ENCODE data around the gene MEIKIN.
"Not testable (repeated sequence)": the region's sequence is repeated elsewhere in the genome, so short reads cannot be mapped to it uniquely, and the experiment has no call there.

MEIKIN gene

DNA sequence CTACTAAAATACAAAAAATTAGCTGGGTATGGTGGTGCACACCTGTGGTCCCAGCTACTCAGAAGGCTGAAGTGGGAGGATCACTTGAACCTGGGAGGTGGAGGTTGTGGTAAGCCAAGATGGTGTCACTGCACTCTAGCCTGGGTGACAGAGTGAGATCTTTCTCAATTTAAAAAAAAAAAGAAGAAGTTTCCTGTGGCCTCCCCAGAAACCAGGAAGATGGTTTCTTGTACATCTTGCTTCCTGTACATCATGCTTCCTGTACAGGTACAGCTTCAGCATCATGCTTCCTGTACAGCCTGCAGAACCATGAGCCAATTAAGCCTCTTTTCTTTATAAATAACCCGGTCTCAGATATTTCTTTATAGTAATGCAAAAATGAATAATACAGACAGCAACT, 43.2 kb downstream of the MEIKIN start:
- not testable (repeated sequence) for H3K27me3 Mint-ChIP-seq (ENCODE audit: low read depth)
- Mint-ChIP-seq H3K9me3 (peaks cover 67% of the 10 kb centered on the region), H3K4me3 (peak overlapping the region; percentile 18), H3K4me1 (ENCODE audit: low read depth) (peaks cover 15% of the 10 kb centered on the region), H3K36me3 (ENCODE audit: low read depth) (peaks cover 40% of the 10 kb centered on the region), H3K27ac (peak overlapping the region; percentile 63)

DNA sequence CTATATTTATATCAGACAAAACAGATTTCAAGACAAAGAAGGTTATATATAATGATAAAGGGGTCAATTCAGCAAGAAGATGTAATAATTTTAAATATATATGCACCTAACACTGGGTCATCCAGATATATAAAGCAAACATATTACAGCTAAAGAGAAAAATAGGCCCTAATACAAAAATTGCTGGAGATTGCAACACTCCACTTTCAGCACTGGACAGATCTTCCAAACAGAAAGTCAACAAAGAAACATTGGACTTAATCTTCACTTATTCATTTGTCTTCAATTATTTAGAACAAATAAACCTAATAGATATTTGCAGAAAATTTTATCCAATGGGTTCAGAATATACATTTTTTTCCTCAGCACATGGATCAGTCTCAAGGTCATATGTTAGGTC, 45.8 kb downstream of the MEIKIN start:
- H3K36me3 Mint-ChIP-seq (ENCODE audit: low read depth): peaks cover 28% of the 10 kb centered on the region
- H3K27me3 Mint-ChIP-seq (ENCODE audit: low read depth): peaks cover 10% of the 10 kb centered on the region
- H3K27ac Mint-ChIP-seq: no peak overlapping the region
- H3K4me1 Mint-ChIP-seq (ENCODE audit: low read depth): peaks cover 12% of the 10 kb centered on the region
- no peak overlapping the region for H3K4me3 Mint-ChIP-seq
- H3K9me3 Mint-ChIP-seq: peaks cover 60% of the 10 kb centered on the region

DNA sequence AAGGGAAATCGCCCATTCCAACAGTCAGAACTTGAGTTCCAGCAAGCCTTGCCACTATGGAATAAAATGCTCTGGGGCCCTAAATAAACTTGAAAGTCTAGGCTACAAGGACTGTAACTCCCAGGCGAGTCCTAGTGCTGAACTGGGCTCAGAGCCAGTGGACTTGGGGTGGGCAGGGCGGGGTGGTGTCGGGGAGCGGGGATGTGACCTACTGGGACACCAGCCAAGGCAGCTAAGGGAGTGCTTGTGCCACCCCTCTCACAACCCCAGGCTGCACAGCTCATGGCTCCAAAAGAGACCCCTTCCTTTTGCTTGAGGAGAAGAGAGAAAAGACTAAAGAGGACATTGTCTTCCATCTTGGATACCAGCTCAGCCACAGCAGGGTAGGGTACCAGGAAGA, 61.5 kb downstream of the MEIKIN start:
- Mint-ChIP-seq H3K36me3 (ENCODE audit: low read depth) (peaks cover 1% of the 10 kb centered on the region), H3K9me3 (peaks cover 12% of the 10 kb centered on the region), H3K27ac (no peak overlapping the region), H3K4me3 (no peak overlapping the region), H3K4me1 (ENCODE audit: low read depth) (no peaks in the 10 kb centered on the region), H3K27me3 (ENCODE audit: low read depth) (peaks cover 19% of the 10 kb centered on the region)

DNA sequence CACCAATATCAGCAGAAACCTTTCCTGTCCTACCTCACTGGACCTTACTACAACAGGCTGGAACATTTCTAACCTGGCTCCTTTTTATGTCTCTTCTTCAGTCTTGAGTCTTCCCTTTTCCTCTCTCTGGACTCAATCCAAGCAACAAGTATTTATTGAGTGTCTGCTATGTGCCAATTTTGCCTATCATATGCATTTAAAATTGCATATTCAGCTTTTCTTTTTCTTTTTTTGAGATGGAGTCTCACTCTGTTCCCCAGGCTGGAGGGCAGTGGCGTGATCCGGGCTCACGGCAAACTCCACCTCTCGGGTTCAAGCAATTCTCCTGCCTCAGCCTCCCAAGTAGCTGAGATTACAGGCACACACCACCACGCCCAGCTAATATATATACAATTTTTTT, 65.8 kb downstream of the MEIKIN start:
- no peak overlapping the region for H3K27ac Mint-ChIP-seq
- H3K4me1 Mint-ChIP-seq (ENCODE audit: low read depth): no peaks in the 10 kb centered on the region
- H3K27me3 Mint-ChIP-seq (ENCODE audit: low read depth): peaks cover 7% of the 10 kb centered on the region
- H3K36me3 Mint-ChIP-seq (ENCODE audit: low read depth): no peaks in the 10 kb centered on the region
- H3K9me3 Mint-ChIP-seq: no peaks in the 10 kb centered on the region
- H3K4me3 Mint-ChIP-seq: no peak overlapping the region

DNA sequence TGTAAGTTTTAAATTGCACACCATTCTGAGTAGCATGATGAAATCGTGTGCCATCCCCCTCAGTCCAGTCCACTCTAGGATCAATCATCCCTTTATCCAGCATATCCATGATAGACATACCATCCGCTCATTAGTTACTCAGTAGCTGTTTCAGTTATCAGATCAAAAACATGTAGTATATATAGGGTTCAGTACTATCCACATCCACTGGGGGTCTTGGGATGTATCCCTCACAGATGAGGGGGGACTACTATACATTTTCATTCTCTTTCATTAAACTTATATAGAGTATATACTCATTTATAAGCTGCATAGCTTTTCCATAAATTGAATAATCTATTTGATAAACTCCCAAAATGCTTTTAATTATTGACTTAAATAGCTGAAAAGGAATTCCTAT, 67.6 kb downstream of the MEIKIN start:
- H3K4me1 Mint-ChIP-seq (ENCODE audit: low read depth): no peaks in the 10 kb centered on the region

DNA sequence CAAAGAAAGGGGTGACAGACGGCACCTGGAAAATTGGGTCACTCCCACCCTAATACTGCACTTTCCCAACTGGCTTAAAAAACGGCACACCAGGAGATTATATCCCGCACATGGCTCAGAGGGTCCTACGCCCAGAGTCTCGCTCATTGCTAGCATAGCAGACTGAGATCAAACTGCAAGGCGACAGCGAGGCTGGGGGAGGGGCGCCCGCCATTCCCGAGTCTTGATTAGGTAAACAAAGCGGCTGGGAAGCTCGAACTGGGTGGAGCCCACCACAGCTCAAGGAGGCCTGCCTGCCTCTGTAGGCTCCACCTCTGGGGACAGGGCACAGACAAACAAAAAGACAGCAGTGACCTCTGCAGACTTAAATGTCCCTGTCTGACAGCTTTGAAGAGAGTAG, 74.2 kb downstream of the MEIKIN start:
- H3K27me3 Mint-ChIP-seq (ENCODE audit: low read depth); H3K4me1 Mint-ChIP-seq (ENCODE audit: low read depth); H3K27ac Mint-ChIP-seq; H3K4me3 Mint-ChIP-seq; H3K36me3 Mint-ChIP-seq (ENCODE audit: low read depth): not testable (repeated sequence)
- peaks cover 28% of the 10 kb centered on the region for H3K9me3 Mint-ChIP-seq

More for the DNA sequence above, 67.6 kb downstream of the MEIKIN start:
- Mint-ChIP-seq H3K27me3 (ENCODE audit: low read depth) (peaks cover 12% of the 10 kb centered on the region), H3K36me3 (ENCODE audit: low read depth) (no peaks in the 10 kb centered on the region), H3K9me3 (peaks cover 5% of the 10 kb centered on the region), H3K4me3 (no peak overlapping the region), H3K27ac (no peak overlapping the region)

DNA sequence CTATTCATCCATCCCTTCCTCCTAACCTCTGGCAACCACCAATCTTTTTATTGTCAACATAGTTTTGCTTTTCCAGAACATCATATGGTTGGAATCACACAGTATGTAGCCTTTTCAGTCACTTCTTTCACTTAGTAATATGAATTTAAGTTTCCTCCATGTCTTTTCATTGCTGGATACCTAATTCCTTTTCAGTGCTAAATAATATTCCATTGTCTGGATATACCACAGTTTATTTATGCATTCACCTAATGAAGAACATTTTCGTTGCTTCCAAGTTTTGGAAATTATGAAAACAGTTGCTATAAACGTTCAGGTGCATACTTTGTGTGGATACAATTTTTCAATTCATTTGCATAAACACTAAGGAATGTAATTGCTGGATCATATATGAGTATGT, 77.9 kb downstream of the MEIKIN start:
- H3K36me3 Mint-ChIP-seq (ENCODE audit: low read depth): peaks cover 6% of the 10 kb centered on the region
- peaks cover 52% of the 10 kb centered on the region for H3K9me3 Mint-ChIP-seq
- H3K27ac Mint-ChIP-seq: no peak overlapping the region
- H3K4me1 Mint-ChIP-seq (ENCODE audit: low read depth): no peaks in the 10 kb centered on the region
- H3K27me3 Mint-ChIP-seq (ENCODE audit: low read depth): peaks cover 11% of the 10 kb centered on the region
- no peak overlapping the region for H3K4me3 Mint-ChIP-seq

DNA sequence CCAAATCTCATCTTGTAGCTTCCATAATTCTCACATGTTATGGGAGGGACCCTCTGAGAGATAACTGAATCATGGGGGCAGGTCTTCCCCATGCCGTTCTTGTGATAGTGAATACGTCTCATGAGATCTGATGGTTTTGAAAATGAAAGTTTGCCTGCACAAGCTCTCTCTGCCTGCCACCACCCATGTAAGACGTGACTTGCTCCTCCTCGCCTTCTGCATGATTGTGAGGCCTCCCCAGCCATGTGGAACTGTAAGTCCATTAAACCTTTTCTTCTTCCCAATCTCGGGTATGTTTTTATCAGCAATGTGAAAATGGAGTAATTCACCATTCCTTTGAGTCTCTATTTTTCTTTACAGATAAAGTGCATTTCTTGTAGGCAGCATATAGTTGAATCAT, 81.8 kb downstream of the MEIKIN start:
- H3K36me3 Mint-ChIP-seq (ENCODE audit: low read depth): peaks cover 6% of the 10 kb centered on the region
- peaks cover 51% of the 10 kb centered on the region for H3K9me3 Mint-ChIP-seq
- H3K4me1 Mint-ChIP-seq (ENCODE audit: low read depth): no peaks in the 10 kb centered on the region
- H3K4me3 Mint-ChIP-seq: no peak overlapping the region
- peaks cover 30% of the 10 kb centered on the region for H3K27me3 Mint-ChIP-seq (ENCODE audit: low read depth)
- H3K27ac Mint-ChIP-seq: no peak overlapping the region

DNA sequence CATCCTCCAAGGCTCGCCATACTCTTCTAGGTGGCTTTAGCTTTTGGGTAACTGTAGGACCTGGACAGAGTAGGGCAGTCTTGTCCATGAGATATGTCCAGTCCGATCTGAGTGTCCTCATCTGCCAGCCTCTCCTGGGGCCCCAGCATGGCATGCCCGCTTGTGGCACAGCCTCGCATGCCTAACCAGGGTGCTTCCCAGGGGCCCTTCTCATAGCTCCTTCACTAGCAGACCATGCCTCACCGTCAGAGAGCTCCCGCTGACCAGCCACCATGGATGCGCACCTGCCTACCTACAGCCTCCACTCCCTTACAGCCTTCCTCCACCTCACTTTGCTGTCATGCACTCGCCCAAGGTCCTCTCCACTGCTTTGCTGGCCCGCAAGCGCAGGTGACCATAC, 88.1 kb downstream of the MEIKIN start:
- H3K4me3 Mint-ChIP-seq: no peak overlapping the region
- H3K4me1 Mint-ChIP-seq (ENCODE audit: low read depth): peaks cover 23% of the 10 kb centered on the region
- H3K9me3 Mint-ChIP-seq: peaks cover 37% of the 10 kb centered on the region
- H3K36me3 Mint-ChIP-seq (ENCODE audit: low read depth): peaks cover 12% of the 10 kb centered on the region
- peak overlapping the region; percentile 46 for H3K27ac Mint-ChIP-seq
- H3K27me3 Mint-ChIP-seq (ENCODE audit: low read depth): peaks cover 28% of the 10 kb centered on the region

DNA sequence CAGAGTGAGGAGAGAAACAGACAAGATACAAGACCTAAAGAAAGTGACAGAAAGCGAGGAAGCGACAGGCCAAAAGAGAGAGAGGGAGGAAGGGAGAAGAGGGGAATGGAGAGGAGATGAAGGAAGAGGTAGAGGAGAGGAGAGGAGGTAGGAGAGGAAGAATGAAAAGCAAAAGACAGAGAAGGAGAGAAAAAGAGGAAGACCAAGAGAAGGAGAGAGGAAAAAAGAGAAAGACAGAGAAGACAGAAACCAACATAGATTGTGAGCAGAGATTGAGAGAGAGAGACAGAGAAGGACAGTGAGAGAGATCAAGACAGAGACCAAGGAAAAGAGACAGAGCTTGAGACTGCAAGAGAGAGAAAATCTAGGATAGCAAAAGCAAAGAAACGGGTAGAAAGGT, 90.0 kb downstream of the MEIKIN start:
- Mint-ChIP-seq H3K9me3 (peaks cover 41% of the 10 kb centered on the region), H3K27me3 (ENCODE audit: low read depth) (peaks cover 30% of the 10 kb centered on the region), H3K36me3 (ENCODE audit: low read depth) (peaks cover 15% of the 10 kb centered on the region), H3K27ac (no peak overlapping the region), H3K4me3 (peak overlapping the region; percentile 8), H3K4me1 (ENCODE audit: low read depth) (peaks cover 23% of the 10 kb centered on the region)

DNA sequence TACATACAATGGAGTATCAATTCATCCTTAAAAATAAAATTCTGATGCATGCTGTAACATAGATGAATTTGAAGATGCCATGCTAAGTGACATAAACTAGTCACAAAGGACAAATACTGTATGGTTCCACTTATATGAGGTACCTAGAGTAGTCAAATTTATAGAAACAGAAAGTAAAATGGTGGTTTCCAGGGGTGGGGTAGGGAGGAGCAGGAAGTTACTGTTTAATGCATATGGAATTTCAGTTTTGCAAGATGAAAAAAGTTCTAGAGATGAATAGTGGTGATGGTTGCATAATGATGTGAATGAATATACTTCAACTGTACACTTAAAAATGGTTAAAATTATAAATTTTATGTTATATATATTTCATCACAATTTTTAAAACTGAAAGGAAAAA, 91.3 kb downstream of the MEIKIN start:
- peak overlapping the region; percentile 13 for H3K27ac Mint-ChIP-seq
- H3K27me3 Mint-ChIP-seq (ENCODE audit: low read depth): peaks cover 22% of the 10 kb centered on the region
- H3K4me3 Mint-ChIP-seq: no peak overlapping the region
- H3K4me1 Mint-ChIP-seq (ENCODE audit: low read depth): peaks cover 23% of the 10 kb centered on the region
- H3K36me3 Mint-ChIP-seq (ENCODE audit: low read depth): peaks cover 17% of the 10 kb centered on the region
- peaks cover 40% of the 10 kb centered on the region for H3K9me3 Mint-ChIP-seq

DNA sequence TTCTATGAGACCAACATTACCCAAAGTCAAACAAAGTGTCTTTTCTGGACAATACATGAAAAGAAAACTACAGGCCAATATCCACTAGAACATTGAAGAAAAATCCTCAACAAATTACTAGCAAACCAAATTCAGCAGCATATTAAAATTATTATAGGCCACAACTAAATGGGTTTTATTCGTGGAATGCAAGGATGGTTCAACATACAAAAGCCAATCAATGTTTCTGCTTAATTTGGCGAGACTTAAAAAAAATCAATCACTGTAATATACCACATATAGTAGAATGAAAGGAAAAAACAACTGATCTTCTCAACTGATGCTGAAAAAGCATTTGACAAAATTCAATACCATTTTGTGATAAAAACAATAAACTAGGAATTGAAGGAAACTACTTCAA, 96.8 kb downstream of the MEIKIN start:
- no peak overlapping the region for H3K4me3 Mint-ChIP-seq
- H3K4me1 Mint-ChIP-seq (ENCODE audit: low read depth): peaks cover 4% of the 10 kb centered on the region
- H3K27ac Mint-ChIP-seq: no peak overlapping the region
- H3K9me3 Mint-ChIP-seq: peaks cover 75% of the 10 kb centered on the region
- H3K36me3 Mint-ChIP-seq (ENCODE audit: low read depth): peaks cover 25% of the 10 kb centered on the region
- peaks cover 12% of the 10 kb centered on the region for H3K27me3 Mint-ChIP-seq (ENCODE audit: low read depth)

DNA sequence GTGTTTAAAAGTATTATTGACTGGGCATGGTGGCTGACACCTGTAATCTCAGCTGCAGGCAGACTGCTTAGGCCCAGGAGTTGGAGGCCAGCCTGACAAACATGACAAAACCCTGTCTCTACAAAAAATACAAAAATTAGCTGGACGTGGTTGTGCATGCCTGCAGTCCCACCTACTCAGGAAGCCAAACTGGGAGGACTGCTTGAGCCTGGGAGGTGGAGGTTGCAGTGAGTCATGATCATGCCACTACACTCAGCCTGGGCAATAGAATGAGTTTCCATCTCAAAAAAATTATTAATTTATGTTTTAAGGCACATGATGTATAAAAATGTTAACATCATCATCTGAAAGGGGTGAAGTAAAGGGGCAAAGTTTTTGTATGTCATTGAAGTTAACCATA, 98.9 kb downstream of the MEIKIN start:
- no peak overlapping the region for H3K27ac Mint-ChIP-seq
- peaks cover 9% of the 10 kb centered on the region for H3K27me3 Mint-ChIP-seq (ENCODE audit: low read depth)
- H3K9me3 Mint-ChIP-seq: peaks cover 76% of the 10 kb centered on the region
- H3K36me3 Mint-ChIP-seq (ENCODE audit: low read depth): peaks cover 21% of the 10 kb centered on the region
- no peaks in the 10 kb centered on the region for H3K4me1 Mint-ChIP-seq (ENCODE audit: low read depth)
- no peak overlapping the region for H3K4me3 Mint-ChIP-seq

DNA sequence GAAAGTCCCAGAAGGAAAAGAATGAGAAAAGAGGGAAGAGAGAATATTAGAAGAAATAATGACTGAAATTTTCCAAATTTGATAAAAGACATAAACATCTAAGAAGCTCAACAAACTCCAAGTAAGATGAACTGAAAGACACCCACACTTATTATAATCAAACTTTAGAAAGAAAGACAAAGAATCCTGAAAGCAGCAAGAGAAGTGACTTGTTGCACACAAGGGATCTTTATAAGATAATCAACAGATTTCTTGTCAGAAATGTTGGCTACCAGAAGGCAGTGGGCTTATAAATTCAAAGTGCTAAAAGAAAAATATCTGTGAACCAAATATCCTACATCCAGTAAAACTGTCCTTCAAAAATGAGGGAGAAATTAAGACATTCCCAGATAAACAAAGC, 99.6 kb downstream of the MEIKIN start:
- Mint-ChIP-seq H3K27ac (no peak overlapping the region), H3K9me3 (peaks cover 78% of the 10 kb centered on the region), H3K4me1 (ENCODE audit: low read depth) (no peaks in the 10 kb centered on the region)

DNA sequence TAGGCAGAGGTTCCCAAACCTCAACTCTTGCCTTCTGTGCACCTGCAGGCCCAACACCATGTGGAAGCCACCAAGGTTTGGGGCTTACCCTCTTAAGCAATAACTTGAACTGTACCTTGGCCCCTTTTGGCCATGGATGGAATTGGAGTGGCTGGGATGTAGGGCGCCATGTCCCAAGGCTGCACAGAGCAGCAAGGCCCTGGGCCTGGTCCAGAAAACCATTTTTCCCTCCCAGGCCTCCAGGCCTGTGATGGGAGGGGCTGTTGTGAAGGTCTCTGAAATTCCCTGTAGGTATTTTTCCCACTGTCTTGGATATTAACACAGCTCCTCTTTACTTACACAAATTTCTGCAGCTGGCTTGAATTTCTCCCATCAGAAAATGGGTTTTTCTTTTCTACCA, 102.5 kb downstream of the MEIKIN start:
- H3K4me3 Mint-ChIP-seq; H3K27ac Mint-ChIP-seq; H3K4me1 Mint-ChIP-seq (ENCODE audit: low read depth): not testable (repeated sequence)
- Mint-ChIP-seq H3K9me3 (peaks cover 81% of the 10 kb centered on the region), H3K27me3 (ENCODE audit: low read depth) (peaks cover 31% of the 10 kb centered on the region), H3K36me3 (ENCODE audit: low read depth) (peaks cover 14% of the 10 kb centered on the region)

More for the DNA sequence above, 99.6 kb downstream of the MEIKIN start:
- Mint-ChIP-seq H3K4me3 (no peak overlapping the region), H3K36me3 (ENCODE audit: low read depth) (peaks cover 23% of the 10 kb centered on the region), H3K27me3 (ENCODE audit: low read depth) (peaks cover 11% of the 10 kb centered on the region)

DNA sequence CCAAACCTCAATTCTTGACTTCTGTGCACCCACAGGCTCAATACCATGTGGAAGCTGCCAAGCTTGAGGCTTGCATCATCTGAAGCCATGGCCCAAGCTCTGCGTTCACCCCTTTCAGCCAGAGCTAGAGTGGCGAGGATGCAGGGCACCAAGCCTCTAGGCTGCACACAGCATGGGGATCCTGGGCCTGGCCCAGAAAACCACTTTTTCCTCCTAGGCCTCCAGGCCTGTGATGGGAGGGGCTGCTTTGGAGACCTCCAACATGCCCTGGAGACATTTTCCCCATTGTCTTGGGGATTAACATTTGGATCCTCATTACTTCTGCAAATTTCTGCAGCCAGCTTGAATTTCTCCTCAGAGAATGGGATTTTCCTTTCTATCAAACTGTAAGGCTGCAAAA, 112.8 kb downstream of the MEIKIN start:
- H3K36me3 Mint-ChIP-seq (ENCODE audit: low read depth); H3K27ac Mint-ChIP-seq; H3K4me1 Mint-ChIP-seq (ENCODE audit: low read depth); H3K4me3 Mint-ChIP-seq: not testable (repeated sequence)
- Mint-ChIP-seq H3K9me3 (peaks cover 29% of the 10 kb centered on the region), H3K27me3 (ENCODE audit: low read depth) (peaks cover 22% of the 10 kb centered on the region)

Measured in T-helper 1 cell treated with Interleukin-12 subunit alpha and Interleukin-12 subunit beta and Interleukin-4 antibody, amounts not matched to agents 30 μg/mL and 1 μg/mL, for 36 hours (primary cell).